Measurements from ENCODE around the gene SHKBP1.

GRCh38 chr19:40584007-40584406, 7.3 kb downstream of the SHKBP1 start:
- TF ChIP-seq, protein P1, sequence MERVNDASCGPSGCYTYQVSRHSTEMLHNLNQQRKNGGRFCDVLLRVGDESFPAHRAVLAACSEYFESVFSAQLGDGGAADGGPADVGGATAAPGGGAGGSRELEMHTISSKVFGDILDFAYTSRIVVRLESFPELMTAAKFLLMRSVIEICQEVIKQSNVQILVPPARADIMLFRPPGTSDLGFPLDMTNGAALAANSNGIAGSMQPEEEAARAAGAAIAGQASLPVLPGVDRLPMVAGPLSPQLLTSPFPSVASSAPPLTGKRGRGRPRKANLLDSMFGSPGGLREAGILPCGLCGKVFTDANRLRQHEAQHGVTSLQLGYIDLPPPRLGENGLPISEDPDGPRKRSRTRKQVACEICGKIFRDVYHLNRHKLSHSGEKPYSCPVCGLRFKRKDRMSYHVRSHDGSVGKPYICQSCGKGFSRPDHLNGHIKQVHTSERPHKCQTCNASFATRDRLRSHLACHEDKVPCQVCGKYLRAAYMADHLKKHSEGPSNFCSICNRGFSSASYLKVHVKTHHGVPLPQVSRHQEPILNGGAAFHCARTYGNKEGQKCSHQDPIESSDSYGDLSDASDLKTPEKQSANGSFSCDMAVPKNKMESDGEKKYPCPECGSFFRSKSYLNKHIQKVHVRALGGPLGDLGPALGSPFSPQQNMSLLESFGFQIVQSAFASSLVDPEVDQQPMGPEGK (CRISPR knock-in tag; IDR thresholded peaks at IDR 0.05; ENCODE audit: borderline replicate concordance): no peak
- TF ChIP-seq OSR1 (CRISPR knock-in tag; IDR thresholded peaks at IDR 0.05) (no peak), ZNF565 (CRISPR knock-in tag; conservative IDR thresholded peaks at IDR 0.05; ENCODE audit: low read depth) (no peak), ZFP30 (CRISPR knock-in tag; IDR thresholded peaks at IDR 0.05) (no peak), ZC3H10 (CRISPR knock-in tag; IDR thresholded peaks at IDR 0.05) (no peak), GLIS3 (CRISPR knock-in tag; IDR thresholded peaks at IDR 0.05) (no peak), TOX (CRISPR knock-in tag; IDR thresholded peaks at IDR 0.05; ENCODE audit: borderline replicate concordance) (no peak)
- TF ChIP-seq, protein P2, sequence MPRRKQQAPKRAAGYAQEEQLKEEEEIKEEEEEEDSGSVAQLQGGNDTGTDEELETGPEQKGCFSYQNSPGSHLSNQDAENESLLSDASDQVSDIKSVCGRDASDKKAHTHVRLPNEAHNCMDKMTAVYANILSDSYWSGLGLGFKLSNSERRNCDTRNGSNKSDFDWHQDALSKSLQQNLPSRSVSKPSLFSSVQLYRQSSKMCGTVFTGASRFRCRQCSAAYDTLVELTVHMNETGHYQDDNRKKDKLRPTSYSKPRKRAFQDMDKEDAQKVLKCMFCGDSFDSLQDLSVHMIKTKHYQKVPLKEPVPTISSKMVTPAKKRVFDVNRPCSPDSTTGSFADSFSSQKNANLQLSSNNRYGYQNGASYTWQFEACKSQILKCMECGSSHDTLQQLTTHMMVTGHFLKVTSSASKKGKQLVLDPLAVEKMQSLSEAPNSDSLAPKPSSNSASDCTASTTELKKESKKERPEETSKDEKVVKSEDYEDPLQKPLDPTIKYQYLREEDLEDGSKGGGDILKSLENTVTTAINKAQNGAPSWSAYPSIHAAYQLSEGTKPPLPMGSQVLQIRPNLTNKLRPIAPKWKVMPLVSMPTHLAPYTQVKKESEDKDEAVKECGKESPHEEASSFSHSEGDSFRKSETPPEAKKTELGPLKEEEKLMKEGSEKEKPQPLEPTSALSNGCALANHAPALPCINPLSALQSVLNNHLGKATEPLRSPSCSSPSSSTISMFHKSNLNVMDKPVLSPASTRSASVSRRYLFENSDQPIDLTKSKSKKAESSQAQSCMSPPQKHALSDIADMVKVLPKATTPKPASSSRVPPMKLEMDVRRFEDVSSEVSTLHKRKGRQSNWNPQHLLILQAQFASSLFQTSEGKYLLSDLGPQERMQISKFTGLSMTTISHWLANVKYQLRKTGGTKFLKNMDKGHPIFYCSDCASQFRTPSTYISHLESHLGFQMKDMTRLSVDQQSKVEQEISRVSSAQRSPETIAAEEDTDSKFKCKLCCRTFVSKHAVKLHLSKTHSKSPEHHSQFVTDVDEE (CRISPR knock-in tag; IDR thresholded peaks at IDR 0.05): no peak

Measured in SK-N-SH treated with all-trans-retinoic acid at 6 μM for 48 hours (cell line).